Activated naive CD4-positive, alpha-beta T cell treated with anti-CD3 and anti-CD28 coated beads, Interleukin-2, amount 10 ng/mL, durations not matched to agents 7 days and 5 days (primary cell): ENCODE data around the gene SPEF1.
"Not testable (repeated sequence)": the region's sequence is repeated elsewhere in the genome, so short reads cannot be mapped to it uniquely, and the experiment has no call there.

Experiments used
- CTCF ChIA-PET: fragments of 350-600 bp; sonication (Branson Sonifier 250); formaldehyde crosslinking; loops from one replicate; lab custom pipeline; 2021; ENCODE audit warnings: antibody characterized with exemption; lab: Charles Lee
- DNase-seq: peaks from one replicate; pipeline ENCODE4 v3.0.0-alpha.2; 2020
- H3K27ac Mint-ChIP-seq: one replicate; pipeline ENCODE4 v1.8.0; 2021; ENCODE audit warnings: mild to moderate bottlenecking, moderate library complexity, mixed read lengths
- H3K27me3 Mint-ChIP-seq: one replicate; pipeline ENCODE4 v1.8.0; 2021; ENCODE audit warnings: mild to moderate bottlenecking, mixed read lengths
- H3K36me3 Mint-ChIP-seq: one replicate; pipeline ENCODE4 v1.8.0; 2021; ENCODE audit warnings: mixed read lengths
- H3K4me1 Mint-ChIP-seq: one replicate; pipeline ENCODE4 v1.8.0; 2021; ENCODE audit warnings: mixed read lengths
- H3K4me3 Mint-ChIP-seq: one replicate; pipeline ENCODE4 v1.8.0; 2021; ENCODE audit warnings: mild to moderate bottlenecking, moderate library complexity, mixed read lengths
- H3K9me3 Mint-ChIP-seq: one replicate; pipeline ENCODE4 v1.8.0; 2021; ENCODE audit warnings: mixed read lengths

The SPEF1 gene

DNA sequence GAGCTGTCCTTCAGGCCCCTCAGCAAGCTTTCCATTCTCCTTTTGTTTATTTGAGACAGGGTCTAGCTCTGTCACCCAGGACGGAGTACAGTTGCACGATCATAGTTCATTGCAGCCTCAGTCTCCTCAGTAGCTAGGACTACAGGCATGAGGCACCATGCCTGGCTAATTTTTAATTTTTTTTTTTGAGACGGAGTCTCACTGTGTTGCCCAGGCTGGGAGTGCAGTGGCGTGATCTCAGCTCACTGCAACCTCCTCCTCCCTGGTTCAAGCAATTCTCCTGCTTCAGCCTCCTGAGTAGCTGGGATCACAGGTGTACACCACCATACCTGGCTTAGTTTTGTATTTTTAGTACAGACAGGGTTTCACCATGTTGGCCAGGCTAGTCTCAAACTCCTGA, 8.0 kb upstream of the SPEF1 start:
- not testable (repeated sequence) for H3K9me3 Mint-ChIP-seq, DNase-seq, H3K36me3 Mint-ChIP-seq, H3K4me3 Mint-ChIP-seq
- peaks cover 36% of the 10 kb centered on the region for H3K4me1 Mint-ChIP-seq
- CTCF ChIA-PET = interaction anchor here (2.5 to 6.9 kb wide), 3 partner anchors 25 to 66 kb away, joined by 18 to 52 read pairs (median 49); partner anchors contain the start of gene AP5S1
- H3K27ac Mint-ChIP-seq = peak overlapping the region; percentile 49
- H3K27me3 Mint-ChIP-seq = peaks cover 10% of the 10 kb centered on the region

DNA sequence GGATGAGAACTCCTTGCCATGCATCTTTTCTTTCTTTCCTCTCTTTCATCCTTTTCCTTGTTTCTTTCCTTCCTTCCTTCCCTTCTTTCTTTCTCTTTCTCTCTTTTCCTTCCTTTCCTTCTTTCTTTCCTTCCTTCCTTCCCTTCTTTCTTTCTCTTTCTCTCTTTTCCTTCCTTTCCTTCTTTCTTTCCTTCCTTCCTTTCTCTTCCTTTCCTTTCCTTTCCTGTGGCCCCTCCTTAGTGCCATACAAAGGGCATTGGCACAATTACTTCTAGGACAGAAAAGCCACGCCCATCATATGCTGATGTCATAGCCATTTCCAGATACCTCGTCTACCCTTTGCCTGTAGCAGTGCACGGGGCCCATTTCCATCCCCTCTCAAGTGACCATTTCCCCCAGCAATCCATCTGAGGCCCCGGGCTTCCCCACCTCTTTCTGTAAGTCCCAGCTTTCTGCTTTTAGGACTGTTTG, 7.5 kb upstream of the SPEF1 start:
- H3K4me3 Mint-ChIP-seq = no peak overlapping the region
- H3K36me3 Mint-ChIP-seq = peaks cover 10% of the 10 kb centered on the region
- H3K27me3 Mint-ChIP-seq = peaks cover 10% of the 10 kb centered on the region
- CTCF ChIA-PET = interaction anchor here (2.5 to 6.9 kb wide), 3 partner anchors 26 to 67 kb away, joined by 18 to 52 read pairs (median 49); partner anchors contain the start of gene AP5S1
- peak overlapping the region; percentile 49 for H3K27ac Mint-ChIP-seq
- peaks cover 37% of the 10 kb centered on the region for H3K4me1 Mint-ChIP-seq
- no peak for DNase-seq
- no peaks in the 10 kb centered on the region for H3K9me3 Mint-ChIP-seq

DNA sequence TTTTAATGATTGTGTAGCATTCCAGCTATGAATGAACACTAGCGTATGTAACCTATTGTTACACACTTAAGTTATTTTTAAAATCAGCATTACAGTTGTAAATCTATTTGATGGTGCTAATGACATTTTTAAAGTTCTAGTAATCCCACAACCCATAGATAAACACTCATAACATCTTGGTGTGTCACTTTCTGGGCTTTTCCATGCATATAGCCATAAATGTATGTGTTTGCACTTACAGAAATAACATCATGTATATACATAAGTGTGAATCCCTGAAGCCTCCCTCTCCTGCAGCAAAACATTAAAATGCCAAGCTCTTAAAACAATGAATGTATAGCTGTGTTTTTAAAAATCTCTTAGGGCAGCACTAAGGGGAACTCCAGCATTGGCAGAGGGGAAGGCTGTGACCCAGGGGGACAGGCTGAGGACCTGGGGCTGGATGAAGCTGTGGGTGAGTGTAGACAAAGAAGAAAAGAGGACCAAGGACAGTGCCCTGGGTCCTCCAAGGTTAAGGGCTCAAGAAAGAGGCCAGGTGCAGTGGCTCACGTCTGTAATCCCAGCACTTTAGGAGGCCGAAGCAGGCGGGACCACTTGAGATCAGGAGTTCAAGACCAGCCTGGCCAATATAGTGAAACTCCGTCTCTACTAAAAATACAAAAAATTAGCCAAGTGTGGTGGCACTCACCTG, 6.2 kb upstream of the SPEF1 start:
- CTCF ChIA-PET = interaction anchor here (0.7 to 6.9 kb wide), 6 partner anchors 8 to 68 kb away, joined by 3 to 52 read pairs (median 13); partner anchors contain the start of genes ADISSP and AP5S1
- H3K36me3 Mint-ChIP-seq = peaks cover 17% of the 10 kb centered on the region
- peak overlapping the region; percentile 60 for H3K27ac Mint-ChIP-seq
- no peaks in the 10 kb centered on the region for H3K9me3 Mint-ChIP-seq
- peaks cover 10% of the 10 kb centered on the region for H3K27me3 Mint-ChIP-seq
- DNase-seq = no peak
- peaks cover 48% of the 10 kb centered on the region for H3K4me1 Mint-ChIP-seq
- H3K4me3 Mint-ChIP-seq = peak overlapping the region; percentile 71

DNA sequence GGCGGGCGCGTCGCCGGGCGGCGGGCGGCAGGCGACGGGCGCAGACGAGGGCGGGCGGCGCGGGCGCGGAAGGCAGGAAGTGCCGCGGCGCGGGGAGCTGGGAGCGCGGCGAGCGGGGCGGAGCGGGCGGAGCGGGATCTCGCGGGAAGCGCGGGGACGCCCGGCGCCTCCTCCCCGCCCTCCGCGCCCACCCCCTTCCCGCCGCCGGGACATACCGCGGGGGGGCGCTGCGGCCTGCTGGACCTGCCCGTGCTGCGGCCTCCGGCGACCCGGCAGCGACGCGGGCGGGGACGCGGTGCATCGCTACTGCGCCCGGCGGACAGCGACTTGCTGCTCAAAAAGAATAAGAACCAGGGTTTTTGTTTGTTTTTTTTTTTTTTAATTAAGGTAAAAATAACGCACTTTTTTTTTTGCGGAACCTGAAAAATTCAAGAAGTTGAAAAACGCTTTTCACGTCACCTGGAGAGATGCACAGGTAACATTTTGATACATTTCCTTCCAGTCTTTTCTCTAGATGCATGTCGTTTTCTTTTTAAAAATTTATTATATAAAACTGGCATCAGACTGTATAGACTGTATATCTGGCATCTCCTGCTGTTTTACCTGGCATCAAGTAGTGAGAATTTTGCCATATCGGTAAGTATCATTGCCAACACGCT, 5.5 kb upstream of the SPEF1 start, which contains the start of gene CENPB:
TSS of gene CENPB (minus strand) at position 76 of the 659 bp plus-strand sequence. CDS start 257 bp downstream, outside the sequence.
- H3K9me3 Mint-ChIP-seq = no peaks in the 10 kb centered on the region
- H3K4me1 Mint-ChIP-seq = peaks cover 52% of the 10 kb centered on the region
- peaks cover 17% of the 10 kb centered on the region for H3K36me3 Mint-ChIP-seq
- peak; percentile 91 for DNase-seq
- H3K27me3 Mint-ChIP-seq = peaks cover 14% of the 10 kb centered on the region
- peak within 1 kb of the TSS; percentile 81 for H3K4me3 Mint-ChIP-seq
- CTCF ChIA-PET = interaction anchor here (0.7 to 6.9 kb wide), 9 partner anchors 8 to 69 kb away, joined by 3 to 52 read pairs (median 6); partner anchors contain the start of genes ADISSP and AP5S1
- peak within 1 kb of the TSS; percentile 84 for H3K27ac Mint-ChIP-seq

DNA sequence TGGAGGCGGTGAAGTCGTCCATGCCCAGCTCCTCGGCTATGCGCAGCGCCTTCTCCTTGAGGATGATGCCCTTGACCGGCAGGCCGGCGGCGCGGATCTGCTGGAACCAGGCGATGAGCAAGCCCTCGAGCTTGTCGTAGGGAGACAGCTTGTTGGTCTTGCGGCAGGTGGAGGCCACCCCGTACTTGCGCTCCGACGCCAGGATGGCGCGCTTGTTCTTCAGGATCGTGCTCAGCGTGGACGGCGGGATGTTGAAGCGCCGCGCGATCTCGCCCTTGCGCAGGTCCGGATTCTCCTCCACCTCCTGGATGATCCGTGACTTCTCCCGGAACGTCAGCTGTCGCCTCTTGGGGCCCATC, 4.9 kb upstream of the SPEF1 start:
- H3K4me1 Mint-ChIP-seq = peaks cover 59% of the 10 kb centered on the region
- peak; percentile 69 for DNase-seq
- H3K9me3 Mint-ChIP-seq = no peaks in the 10 kb centered on the region
- CTCF ChIA-PET = interaction anchor here (1.0 to 6.9 kb wide), 6 partner anchors 18 to 69 kb away, joined by 4 to 52 read pairs (median 7); partner anchors contain the start of genes ADISSP and AP5S1
- peaks cover 17% of the 10 kb centered on the region for H3K36me3 Mint-ChIP-seq
- peak overlapping the region; percentile 84 for H3K27ac Mint-ChIP-seq
- peak overlapping the region; percentile 81 for H3K4me3 Mint-ChIP-seq
- peaks cover 16% of the 10 kb centered on the region for H3K27me3 Mint-ChIP-seq

DNA sequence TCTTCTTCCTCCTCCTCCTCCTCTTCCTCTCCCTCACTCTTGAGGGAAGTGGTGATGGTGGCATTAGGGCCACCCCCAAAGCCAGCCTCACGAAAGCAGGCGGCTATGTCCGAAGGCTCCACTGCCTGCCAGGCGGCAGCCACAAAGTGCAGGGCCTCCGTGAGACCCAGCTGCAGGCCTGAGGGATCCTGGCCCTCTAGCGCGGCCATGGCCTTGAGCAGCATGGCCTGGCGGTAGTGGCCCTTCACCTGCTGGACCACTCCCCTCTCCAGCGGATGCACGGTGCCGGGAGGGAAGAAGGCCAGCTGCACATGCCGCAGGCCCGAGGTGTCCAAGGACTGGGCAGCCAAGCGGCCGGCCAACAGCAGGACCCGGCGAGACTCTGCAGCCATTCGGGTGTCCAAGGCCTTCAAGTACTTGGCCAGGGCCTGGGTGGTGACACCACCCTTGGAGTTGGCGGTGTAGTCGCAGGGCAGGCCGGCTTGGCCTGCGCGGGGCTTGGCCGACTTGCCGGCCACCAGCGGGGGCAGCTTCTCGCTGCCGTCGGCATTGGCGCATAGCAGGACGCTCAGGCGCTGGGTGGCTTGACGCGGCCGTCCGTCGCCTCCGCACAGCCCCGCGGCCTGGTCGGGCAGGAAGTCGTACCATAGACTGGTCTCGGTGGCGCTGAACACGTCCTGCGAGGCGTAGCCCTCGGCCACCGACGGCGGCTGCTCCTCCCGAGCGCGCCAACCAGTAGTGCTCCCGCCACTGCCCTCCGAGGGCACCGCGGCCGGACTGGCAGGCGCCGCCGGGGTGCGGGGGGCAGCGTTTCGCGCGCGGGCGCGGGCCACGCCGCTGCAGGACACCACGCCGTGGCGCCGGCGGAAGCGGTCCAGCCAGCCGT, 4.2 kb upstream of the SPEF1 start:
- H3K9me3 Mint-ChIP-seq = no peaks in the 10 kb centered on the region
- no peak for DNase-seq
- CTCF ChIA-PET = interaction anchor here (1.0 to 6.9 kb wide), 6 partner anchors 18 to 70 kb away, joined by 4 to 52 read pairs (median 7); partner anchors contain the start of genes ADISSP and AP5S1
- H3K27ac Mint-ChIP-seq = no peak overlapping the region
- peak overlapping the region; percentile 47 for H3K4me3 Mint-ChIP-seq
- H3K4me1 Mint-ChIP-seq = peaks cover 65% of the 10 kb centered on the region
- H3K36me3 Mint-ChIP-seq = peaks cover 17% of the 10 kb centered on the region
- peaks cover 19% of the 10 kb centered on the region for H3K27me3 Mint-ChIP-seq

DNA sequence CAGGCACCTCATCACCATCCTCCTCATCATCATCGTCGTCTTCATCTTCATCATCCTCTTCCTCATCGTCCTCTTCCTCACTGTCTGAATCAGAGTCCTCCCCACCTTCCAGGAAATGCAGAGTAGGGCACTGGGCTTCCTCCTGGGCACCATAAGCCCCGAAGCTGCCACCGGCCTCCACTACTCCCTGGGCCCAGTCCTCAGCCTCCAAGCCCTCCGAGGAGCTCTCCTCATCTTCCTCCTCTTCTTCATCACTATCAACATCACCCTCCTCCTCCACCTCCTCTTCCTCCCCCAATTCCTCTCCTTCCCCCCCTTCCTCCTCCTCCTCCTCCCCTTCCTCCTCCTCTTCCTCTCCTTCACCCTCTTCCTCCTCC, 3.6 kb upstream of the SPEF1 start:
- CTCF ChIA-PET = interaction anchor here (1.7 to 5.1 kb wide), 2 partner anchors 31 to 71 kb away, joined by 6 to 49 read pairs; no protein-coding TSS in a partner anchor
- H3K4me3 Mint-ChIP-seq = peak overlapping the region; percentile 47
- peaks cover 17% of the 10 kb centered on the region for H3K36me3 Mint-ChIP-seq
- peaks cover 25% of the 10 kb centered on the region for H3K27me3 Mint-ChIP-seq
- no peaks in the 10 kb centered on the region for H3K9me3 Mint-ChIP-seq
- peak overlapping the region; percentile 65 for H3K27ac Mint-ChIP-seq
- H3K4me1 Mint-ChIP-seq = peaks cover 67% of the 10 kb centered on the region
- no peak for DNase-seq

DNA sequence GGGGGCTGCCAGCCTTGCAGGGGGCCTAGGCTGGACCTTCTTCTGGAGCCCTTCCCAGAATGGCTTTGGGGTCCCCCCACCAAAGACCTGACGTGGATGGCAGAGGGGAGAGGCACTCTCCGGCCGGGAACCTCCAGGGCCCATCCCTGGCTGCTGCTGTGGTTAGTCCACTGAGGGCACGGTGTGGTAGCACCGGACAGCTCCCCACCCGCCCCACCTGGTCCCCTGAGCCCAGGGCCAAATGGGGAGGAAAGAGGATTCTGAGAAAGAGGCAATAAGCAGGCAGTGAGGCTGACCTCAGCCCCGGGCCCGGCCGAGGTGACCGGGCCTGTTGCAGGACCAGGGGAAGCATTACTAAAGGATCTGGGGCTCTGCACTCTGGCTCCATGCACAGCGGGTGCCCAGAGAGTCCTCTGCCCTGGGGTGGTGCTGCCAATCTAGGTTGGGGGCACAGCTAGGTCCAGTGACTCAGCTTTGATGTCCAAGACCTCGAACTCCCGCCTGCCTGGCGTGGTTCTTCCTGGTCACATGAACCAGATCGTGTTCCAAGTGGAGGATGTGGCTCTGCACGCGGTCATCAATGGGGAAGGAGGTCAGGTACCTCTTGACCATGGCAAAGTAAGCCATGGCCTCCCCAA, 3.1 kb upstream of the SPEF1 start:
- no peak for DNase-seq
- H3K27me3 Mint-ChIP-seq = peaks cover 30% of the 10 kb centered on the region
- peak overlapping the region; percentile 47 for H3K4me3 Mint-ChIP-seq
- H3K36me3 Mint-ChIP-seq = peaks cover 17% of the 10 kb centered on the region
- CTCF ChIA-PET = interaction anchor here (5.1 kb wide), 1 partner anchor 71 kb away, joined by 49 read pairs; no protein-coding TSS in a partner anchor
- peak overlapping the region; percentile 43 for H3K27ac Mint-ChIP-seq
- H3K4me1 Mint-ChIP-seq = peaks cover 71% of the 10 kb centered on the region
- no peaks in the 10 kb centered on the region for H3K9me3 Mint-ChIP-seq

DNA sequence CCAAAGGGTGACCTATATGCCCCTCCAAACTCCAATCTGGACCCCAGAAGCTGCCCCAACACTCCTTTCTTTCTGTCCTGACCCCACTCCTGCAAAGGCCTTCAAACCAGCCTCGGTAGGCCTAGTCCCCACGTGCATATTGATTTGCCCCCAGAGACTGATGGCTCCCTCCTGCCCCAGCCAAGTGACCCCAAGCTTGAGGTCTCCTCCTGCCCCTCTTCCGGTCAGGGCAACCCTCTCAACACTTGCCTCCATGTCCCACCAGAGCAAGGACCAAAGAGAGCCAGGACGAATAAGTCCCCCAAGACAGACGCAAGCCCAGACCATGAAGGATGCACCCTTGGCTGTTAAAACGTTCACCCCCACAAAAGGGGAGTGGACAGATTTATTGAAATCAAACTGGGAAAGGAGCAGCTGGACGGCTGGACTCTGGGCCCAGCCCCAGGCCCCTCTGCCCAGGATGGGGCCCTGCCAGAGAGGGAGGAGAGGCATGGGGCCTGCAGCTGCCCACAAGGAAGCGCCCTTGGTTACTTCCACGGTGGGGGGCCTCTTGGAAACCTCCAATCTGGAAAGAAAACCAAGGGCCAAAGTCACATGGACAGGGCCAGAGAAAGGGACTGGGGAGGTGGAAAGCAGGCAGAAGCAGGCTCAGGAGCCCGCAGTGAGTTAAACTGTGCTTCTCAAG, 2.4 kb upstream of the SPEF1 start:
- Mint-ChIP-seq H3K27me3 (peaks cover 37% of the 10 kb centered on the region), H3K36me3 (peaks cover 17% of the 10 kb centered on the region), H3K9me3 (no peaks in the 10 kb centered on the region), H3K4me3 (no peak overlapping the region), H3K27ac (no peak overlapping the region), H3K4me1 (peaks cover 69% of the 10 kb centered on the region)
- CTCF ChIA-PET = no interaction called here
- DNase-seq = no peak

DNA sequence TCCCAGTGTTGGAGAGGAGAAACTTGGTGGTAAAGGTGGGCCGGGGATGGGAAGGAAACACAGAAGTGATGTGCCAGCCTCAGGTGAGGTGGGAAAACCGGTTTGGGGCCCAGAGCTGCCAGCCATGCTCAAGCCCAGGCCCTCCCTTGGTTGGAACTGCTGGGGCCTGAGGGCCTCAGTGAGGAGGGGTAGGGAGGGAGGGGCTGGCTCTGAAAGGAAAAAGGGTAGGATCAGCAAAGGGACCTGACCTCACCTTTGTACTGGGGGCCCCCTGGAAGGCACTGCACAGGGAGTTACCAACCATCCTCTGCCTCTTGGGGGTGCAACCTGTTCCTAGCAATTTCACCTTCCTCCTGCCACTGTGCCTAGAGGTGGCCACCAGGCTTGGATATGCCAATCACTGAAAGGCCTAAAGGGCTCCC, 1.8 kb upstream of the SPEF1 start:
- CTCF ChIA-PET = no interaction called here
- Mint-ChIP-seq H3K4me1 (peaks cover 65% of the 10 kb centered on the region), H3K27me3 (peaks cover 43% of the 10 kb centered on the region), H3K36me3 (peaks cover 17% of the 10 kb centered on the region), H3K4me3 (no peak overlapping the region), H3K27ac (no peak overlapping the region), H3K9me3 (no peaks in the 10 kb centered on the region)
- DNase-seq = no peak

DNA sequence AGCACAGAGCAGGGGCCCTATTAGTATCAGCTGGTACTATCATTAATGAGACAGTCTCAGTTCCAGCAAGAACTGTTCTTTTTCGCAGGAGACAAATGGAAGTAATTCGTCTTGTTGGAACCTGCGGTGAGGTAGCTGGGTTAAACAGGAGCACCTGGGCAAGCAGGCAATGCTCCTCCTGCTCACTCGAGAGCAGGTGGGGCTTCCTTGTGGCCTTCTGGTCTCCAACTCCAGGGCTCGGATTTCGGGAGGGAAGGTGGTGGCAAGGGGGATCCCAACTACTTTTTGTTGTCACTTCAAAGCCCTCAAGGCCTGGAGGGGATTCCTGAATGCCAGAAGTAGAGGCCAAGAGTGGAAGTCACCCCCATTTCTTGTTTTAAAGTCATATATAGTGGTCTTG, 1.3 kb upstream of the SPEF1 start:
- Mint-ChIP-seq H3K4me1 (peaks cover 63% of the 10 kb centered on the region), H3K27ac (no peak overlapping the region), H3K27me3 (peaks cover 48% of the 10 kb centered on the region), H3K9me3 (no peaks in the 10 kb centered on the region), H3K4me3 (no peak overlapping the region), H3K36me3 (peaks cover 17% of the 10 kb centered on the region)
- CTCF ChIA-PET = no interaction called here
- DNase-seq = no peak

DNA sequence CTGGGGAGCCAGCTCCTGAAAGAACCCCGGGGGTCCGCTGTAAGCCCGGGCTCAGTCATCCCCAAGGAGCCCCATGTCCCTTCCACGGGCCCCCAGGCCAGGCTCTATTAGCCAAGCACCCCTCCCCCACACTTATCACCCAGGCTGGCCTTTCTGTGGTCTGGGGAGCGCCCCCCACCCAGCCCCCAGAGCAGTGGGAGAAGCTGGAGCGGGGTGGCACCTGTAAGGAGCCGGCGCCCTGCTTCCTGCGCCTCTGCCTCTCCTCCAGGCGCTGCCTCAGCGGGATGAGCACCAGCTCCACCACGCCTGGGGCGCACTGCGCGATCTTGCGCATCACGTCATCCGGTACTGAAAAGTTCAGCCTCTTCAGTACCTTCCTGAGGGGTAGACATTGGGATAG, 2.3 kb downstream of the SPEF1 start:
- Mint-ChIP-seq H3K4me3 (no peak overlapping the region), H3K4me1 (peaks cover 51% of the 10 kb centered on the region), H3K27ac (no peak overlapping the region), H3K27me3 (peaks cover 69% of the 10 kb centered on the region), H3K36me3 (peaks cover 10% of the 10 kb centered on the region), H3K9me3 (no peaks in the 10 kb centered on the region)
- CTCF ChIA-PET = interaction anchor here (1.2 to 2.0 kb wide), 3 partner anchors 11 to 28 kb away, joined by 3 to 10 read pairs (median 4); partner anchors contain the start of gene ADISSP
- DNase-seq = no peak
